ENCODE data around the gene VMP1.

VMP1 gene

DNA sequence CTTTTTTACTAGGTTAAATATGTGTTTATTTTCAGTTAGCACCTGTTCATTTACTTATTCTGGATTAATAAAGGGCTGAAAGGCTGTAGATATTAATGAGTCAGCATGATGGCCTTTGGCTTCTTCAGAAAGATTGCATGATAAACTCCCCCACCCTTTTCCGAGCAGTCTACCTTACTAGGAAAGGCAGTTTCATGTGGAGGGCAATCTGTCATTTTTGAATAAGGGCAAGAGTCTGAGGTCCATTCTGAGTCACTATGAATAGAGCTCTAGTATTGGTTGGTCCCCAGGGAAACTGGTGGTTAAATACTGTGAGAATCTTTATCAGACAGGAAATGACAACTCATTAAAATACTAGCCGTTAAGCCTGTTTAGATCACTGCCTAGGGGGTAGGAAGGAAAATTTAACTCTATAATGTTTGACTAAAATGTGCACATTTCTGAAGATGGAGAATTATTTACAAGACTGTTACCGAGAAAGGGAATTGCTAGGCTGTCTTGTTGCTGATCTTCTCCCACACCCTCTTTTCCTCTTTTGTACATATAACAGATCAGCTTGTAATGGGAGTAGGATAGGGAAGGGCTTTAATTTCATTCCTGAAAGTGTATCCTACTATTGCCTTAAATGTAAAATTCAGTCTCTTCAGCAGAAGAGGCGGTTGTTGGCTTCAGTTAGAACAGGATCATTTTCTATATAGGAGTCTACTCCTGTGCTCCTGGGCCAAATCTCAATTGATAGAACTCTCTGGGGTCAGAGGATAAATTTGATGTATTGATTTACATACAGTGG lies 122.0 kb downstream of the VMP1 start:
- H3K4me1 ChIP-seq (ENCODE audit: control insufficient read depth in 1 of 2, insufficient read depth in 1 of 2, low read depth in 1 of 2, low read length in 1 of 2), result peaks cover 12 to 14% of the 10 kb centered on the region in 2 experiments
- no peak overlapping the region for H3K4me3 ChIP-seq (ENCODE audit: low read depth in 1 of 2, low read length in 1 of 2)
- TF ChIP-seq, protein P1, sequence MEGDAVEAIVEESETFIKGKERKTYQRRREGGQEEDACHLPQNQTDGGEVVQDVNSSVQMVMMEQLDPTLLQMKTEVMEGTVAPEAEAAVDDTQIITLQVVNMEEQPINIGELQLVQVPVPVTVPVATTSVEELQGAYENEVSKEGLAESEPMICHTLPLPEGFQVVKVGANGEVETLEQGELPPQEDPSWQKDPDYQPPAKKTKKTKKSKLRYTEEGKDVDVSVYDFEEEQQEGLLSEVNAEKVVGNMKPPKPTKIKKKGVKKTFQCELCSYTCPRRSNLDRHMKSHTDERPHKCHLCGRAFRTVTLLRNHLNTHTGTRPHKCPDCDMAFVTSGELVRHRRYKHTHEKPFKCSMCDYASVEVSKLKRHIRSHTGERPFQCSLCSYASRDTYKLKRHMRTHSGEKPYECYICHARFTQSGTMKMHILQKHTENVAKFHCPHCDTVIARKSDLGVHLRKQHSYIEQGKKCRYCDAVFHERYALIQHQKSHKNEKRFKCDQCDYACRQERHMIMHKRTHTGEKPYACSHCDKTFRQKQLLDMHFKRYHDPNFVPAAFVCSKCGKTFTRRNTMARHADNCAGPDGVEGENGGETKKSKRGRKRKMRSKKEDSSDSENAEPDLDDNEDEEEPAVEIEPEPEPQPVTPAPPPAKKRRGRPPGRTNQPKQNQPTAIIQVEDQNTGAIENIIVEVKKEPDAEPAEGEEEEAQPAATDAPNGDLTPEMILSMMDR (IDR thresholded peaks at IDR 0.05), result no peak

DNA sequence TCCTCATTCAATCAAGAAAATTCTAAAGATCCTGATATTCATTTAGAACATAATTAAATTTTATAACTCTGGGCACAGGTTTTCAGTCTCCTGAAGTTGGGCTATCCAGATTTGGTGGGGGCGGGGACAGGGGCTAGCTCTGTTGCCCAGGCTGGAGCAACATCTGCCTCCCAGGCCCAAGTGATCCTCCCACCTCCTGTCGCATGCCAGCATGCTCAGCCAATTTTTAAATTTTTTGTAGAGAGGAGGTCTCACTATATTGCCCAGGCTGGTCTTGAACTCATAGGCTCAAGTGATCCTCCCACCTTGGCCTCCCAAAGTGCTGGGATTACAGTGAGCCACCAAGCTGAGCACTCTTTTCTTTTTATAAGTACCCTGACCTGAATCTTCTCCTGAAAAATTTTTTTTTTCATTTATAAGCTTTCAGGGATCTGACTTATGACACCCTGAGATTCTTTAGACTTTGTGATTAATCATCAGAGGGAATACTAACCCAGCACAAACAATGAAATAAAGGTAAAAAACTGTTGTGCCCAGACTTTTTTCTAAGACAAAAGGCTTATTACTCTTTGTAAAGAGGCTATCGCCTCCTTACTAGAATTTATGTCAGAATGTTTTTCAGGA lies 122.7 kb downstream of the VMP1 start:
- Histone ChIP-seq H3K27me3 (no peaks in the 10 kb centered on the region), H3K4me3 (ENCODE audit: low read depth in 1 of 2, low read length in 1 of 2) (no peak overlapping the region), H3K36me3 (peaks cover 73% of the 10 kb centered on the region), H3K4me1 (ENCODE audit: control insufficient read depth in 1 of 2, insufficient read depth in 1 of 2, low read depth in 1 of 2, low read length in 1 of 2) (peaks cover 12 to 14% of the 10 kb centered on the region in 2 experiments), H3K27ac (peak overlapping the region; percentile 14), H3K9me3 (no peaks in the 10 kb centered on the region)
- TF ChIP-seq, protein P1 (IDR thresholded peaks at IDR 0.05), result no peak

More for the DNA sequence above, 122.0 kb downstream of the VMP1 start:
- peaks cover 68% of the 10 kb centered on the region for H3K36me3 ChIP-seq
- no peaks in the 10 kb centered on the region for H3K9me3 ChIP-seq
- H3K27me3 ChIP-seq, result no peaks in the 10 kb centered on the region
- H3K27ac ChIP-seq, result peak overlapping the region; percentile 11

DNA sequence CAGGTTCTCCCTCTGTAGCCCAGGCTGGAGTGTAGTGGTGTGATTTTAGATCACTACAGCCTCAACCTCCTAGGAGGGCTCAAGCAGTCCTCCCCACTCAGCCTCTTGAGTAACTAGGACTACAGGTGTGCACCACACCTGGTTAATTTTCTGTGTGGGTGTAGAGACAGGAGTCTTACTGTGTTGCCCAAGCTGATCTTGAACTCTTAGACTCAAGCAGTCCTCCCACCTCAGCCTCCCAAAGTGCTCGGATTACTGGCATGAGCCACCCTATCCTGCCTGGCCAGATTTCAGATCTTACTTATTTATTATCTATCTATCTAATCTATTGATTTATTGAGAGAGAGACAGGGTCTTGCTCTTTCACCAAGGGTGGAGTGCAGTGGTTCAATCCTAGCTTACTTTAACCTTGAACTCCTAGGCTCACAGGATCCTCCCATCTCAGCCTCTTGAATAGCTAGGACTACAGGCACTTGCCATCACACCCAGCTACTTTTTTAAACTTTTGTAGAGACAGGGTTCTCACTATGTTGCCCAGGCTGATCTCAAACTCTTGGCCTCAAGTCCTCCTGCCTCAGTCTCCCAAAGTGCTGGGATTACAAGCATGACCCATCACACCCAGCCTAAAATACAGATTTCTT lies 123.5 kb downstream of the VMP1 start:
- TF ChIP-seq, protein P1 (IDR thresholded peaks at IDR 0.05), result no peak
- H3K36me3 ChIP-seq, result peaks cover 69% of the 10 kb centered on the region
- H3K4me1 ChIP-seq (ENCODE audit: control insufficient read depth in 1 of 2, insufficient read depth in 1 of 2, low read depth in 1 of 2, low read length in 1 of 2), result peaks cover 12 to 14% of the 10 kb centered on the region in 2 experiments
- H3K27me3 ChIP-seq, result no peaks in the 10 kb centered on the region
- no peak overlapping the region for H3K4me3 ChIP-seq (ENCODE audit: low read depth in 1 of 2, low read length in 1 of 2)
- peak overlapping the region; percentile 14 for H3K27ac ChIP-seq
- no peaks in the 10 kb centered on the region for H3K9me3 ChIP-seq

DNA sequence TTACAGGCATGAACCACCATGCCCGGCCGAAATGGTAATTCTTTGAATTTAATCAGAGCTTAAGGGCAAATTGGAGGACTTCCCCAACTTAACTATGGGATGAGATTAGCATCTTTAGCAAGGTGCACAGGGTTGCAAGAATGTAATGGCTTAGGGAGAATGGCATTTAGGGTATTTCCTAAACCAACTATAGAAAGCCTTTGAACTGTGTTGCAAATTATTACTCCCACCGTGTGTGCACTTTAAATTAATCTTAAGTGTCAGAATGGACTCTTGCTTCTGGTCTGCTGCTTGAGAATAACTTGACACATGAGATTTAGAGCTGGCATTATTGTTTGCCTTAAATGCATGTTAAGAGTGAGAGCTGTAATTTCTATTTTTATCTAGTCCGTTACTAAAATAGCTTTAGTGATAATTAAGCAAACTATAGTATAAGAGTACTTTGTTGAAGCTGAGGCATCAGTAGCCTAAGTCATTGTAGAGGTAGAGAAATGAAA lies 125.5 kb downstream of the VMP1 start:
- H3K27me3 ChIP-seq, result no peaks in the 10 kb centered on the region
- no peaks in the 10 kb centered on the region for H3K9me3 ChIP-seq
- no peak overlapping the region for H3K4me3 ChIP-seq (ENCODE audit: low read depth in 1 of 2, low read length in 1 of 2)
- H3K27ac ChIP-seq, result peak overlapping the region; percentile 5
- H3K36me3 ChIP-seq, result peaks cover 57% of the 10 kb centered on the region
- TF ChIP-seq, protein P1 (IDR thresholded peaks at IDR 0.05), result no peak
- H3K4me1 ChIP-seq (ENCODE audit: control insufficient read depth in 1 of 2, insufficient read depth in 1 of 2, low read depth in 1 of 2, low read length in 1 of 2), result peaks cover 30 to 32% of the 10 kb centered on the region in 2 experiments

DNA sequence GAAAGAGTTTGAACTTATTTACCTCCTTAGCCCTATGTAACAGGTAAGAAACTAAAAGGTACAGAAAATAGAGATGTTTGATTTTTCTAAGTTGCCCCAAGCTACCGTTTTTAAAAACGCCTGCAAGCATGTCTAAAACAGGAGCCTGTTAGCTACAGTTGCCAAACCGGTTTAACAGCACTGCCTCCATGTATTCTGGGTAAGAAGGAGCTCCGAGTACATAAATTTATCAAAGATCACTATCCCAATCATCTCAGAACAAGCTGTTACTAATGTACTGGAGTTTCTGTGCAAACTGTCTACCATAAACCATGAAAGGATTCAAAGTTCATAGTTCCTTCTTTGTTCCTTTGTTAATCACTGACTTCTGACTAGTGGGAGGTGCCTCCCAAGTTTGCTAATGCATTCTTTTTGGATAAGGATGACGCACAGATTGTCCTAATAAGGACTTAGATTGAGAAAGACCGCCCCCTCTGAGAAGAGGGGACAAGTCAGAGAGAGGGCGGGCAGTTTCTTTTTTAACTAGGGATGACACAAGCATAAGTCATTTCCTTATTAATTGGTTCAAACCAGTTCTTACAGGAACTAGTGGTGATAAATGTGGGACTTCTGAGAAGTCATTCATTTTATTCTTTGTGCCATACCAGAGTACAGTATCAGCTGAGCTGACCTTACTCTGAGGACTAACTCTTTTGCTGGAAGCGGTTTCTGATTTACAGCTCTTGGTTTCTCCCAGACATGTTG lies 130.0 kb downstream of the VMP1 start:
- peak overlapping the region; percentile 37 to 83 for H3K4me3 ChIP-seq (ENCODE audit: low read depth in 1 of 2, low read length in 1 of 2)
- peaks cover 76% of the 10 kb centered on the region for H3K36me3 ChIP-seq
- TF ChIP-seq, protein P1 (IDR thresholded peaks at IDR 0.05), result no peak
- peaks cover 27 to 50% of the 10 kb centered on the region in 2 experiments for H3K4me1 ChIP-seq (ENCODE audit: control insufficient read depth in 1 of 2, insufficient read depth in 1 of 2, low read depth in 1 of 2, low read length in 1 of 2)
- H3K9me3 ChIP-seq, result no peaks in the 10 kb centered on the region
- H3K27ac ChIP-seq, result peak overlapping the region; percentile 83
- no peaks in the 10 kb centered on the region for H3K27me3 ChIP-seq
